ENCODE measurements around the gene VIPR1. TPM values are rescaled to one million over a fixed set of nuclear protein-coding genes. Genes with fewer than 3 reads are reported as not detected.

VIPR1 gene, protein sequence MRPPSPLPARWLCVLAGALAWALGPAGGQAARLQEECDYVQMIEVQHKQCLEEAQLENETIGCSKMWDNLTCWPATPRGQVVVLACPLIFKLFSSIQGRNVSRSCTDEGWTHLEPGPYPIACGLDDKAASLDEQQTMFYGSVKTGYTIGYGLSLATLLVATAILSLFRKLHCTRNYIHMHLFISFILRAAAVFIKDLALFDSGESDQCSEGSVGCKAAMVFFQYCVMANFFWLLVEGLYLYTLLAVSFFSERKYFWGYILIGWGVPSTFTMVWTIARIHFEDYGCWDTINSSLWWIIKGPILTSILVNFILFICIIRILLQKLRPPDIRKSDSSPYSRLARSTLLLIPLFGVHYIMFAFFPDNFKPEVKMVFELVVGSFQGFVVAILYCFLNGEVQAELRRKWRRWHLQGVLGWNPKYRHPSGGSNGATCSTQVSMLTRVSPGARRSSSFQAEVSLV
- total RNA-seq (5.8 and 8.3 TPM in 2 replicates), polyA plus RNA-seq (0.79 and 8.0 TPM in 2 replicates), polyA minus RNA-seq (1.5 and 9.2 TPM in 2 replicates)
- total RNA-seq (2013): 2.1 TPM

DNA sequence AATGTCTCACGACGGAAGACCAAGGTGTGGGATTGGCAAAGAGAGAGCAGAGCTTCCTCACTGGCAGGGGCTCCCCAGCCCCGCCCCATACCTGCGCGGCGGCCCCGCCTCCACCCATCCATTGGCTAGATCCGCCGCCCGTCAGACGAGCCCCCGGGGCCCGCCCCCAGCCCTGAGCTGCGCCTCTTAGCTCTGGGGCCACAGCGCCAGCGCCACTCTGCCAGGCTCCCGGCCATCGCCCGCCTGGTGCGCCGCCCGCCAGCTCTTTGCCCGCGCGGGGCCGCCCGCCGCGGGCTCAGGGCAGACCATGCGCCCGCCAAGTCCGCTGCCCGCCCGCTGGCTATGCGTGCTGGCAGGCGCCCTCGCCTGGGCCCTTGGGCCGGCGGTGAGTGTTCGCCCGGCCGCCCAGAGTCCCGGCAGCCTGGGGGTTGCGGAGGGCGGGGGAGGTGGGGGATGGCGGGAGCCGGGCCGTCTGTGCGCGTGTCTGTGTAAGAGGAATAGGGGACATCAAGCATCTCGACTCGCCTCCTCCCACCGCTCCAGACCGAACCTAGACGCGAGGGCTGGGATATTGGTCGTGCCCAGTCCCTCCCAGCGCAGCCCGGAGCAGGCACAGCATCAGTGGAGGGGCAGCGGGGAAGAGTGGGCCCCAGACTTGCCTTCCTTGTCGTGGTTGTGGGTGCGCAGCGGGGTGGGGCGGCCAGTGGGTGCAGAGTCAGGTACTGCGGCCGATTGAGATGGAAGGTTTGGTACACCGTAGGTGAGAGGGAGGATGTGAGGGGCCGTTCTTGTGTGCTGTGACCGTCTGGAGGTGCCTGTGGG is at the start of gene VIPR1:
Gene VIPR1 (plus strand): TSS at position 215 of the 822 bp plus-strand sequence. CDS start 93 bp downstream, at position 308.
- Mint-ChIP-seq H3K27ac (peak within 1 kb of the TSS; percentile 84), H3K27me3 (peaks cover 32% of the 10 kb centered on the region), H3K4me3 (peak within 1 kb of the TSS; percentile 92), H3K4me1 (peaks cover 25% of the 10 kb centered on the region), H3K9me3 (ENCODE audit: insufficient read depth) (no peaks in the 10 kb centered on the region)
- peak within 1 kb of the TSS; percentile 62 for H3K9ac ChIP-seq (ENCODE audit: low read length)
- peak within 1 kb of the TSS; percentile 92 for H2AFZ ChIP-seq (ENCODE audit: insufficient read depth, low read depth, low read length, poor library complexity, severe bottlenecking)
- ATAC-seq (ENCODE audit: low read depth) (peak; percentile 98), DNase-seq (peak; percentile 92)
- peaks cover 0 to 38% (median 16%) of the 10 kb centered on the region in 4 experiments for H3K27me3 ChIP-seq (replicated peaks in 1 of 4; ENCODE audit: control extremely low read depth in 1 of 4, control insufficient read depth in 3 of 4, insufficient read depth in 4 of 4, low read length in 3 of 4)
- no peaks in the 10 kb centered on the region for H3K9me3 ChIP-seq (ENCODE audit: control extremely low read depth in 1 of 3, control insufficient read depth in 2 of 3, insufficient read depth in 1 of 3, low read length in 2 of 3)
- ChIA-PET CTCF (interaction anchor here (0.8 to 3.5 kb wide), 11 partner anchors 8 to 403 kb away, joined by 3 to 56 read pairs (median 3); partner anchors contain the start of gene SEC22C), POLR2A (interaction anchor here (0.5 to 1.8 kb wide), 4 partner anchors 10 to 1275 kb away, joined by 3 to 8 read pairs (median 4); partner anchors contain the start of gene SEC22C)
- 14% methylated on average over 55 of the region's 69 CpGs for WGBS (ENCODE audit: insufficient coverage)
- intact Hi-C loops (cut with micrococcal nuclease): loop anchor here (1.0 to 5.0 kb wide), 8 partner anchors 12 to 1190 kb away; partner anchors contain the start of genes ABHD5, CCDC13, SEC22C and ULK4
- no peaks in the 10 kb centered on the region for H3K36me3 ChIP-seq (replicated peaks in 1 of 2; ENCODE audit: control extremely low read depth in 1 of 2, control insufficient read depth in 1 of 2, extremely low read depth in 1 of 2, insufficient read depth in 2 of 2, low read length in 1 of 2)
- H3K4me2 ChIP-seq (replicated peaks; ENCODE audit: low read depth, low read length, poor library complexity, severe bottlenecking): peak within 1 kb of the TSS; percentile 83
- no peaks in the 10 kb centered on the region for H4K20me1 ChIP-seq (ENCODE audit: control insufficient read depth, insufficient read depth, low read length, poor library complexity, severe bottlenecking)
- H3K79me2 ChIP-seq (ENCODE audit: control insufficient read depth, insufficient read depth, low read length): no peaks in the 10 kb centered on the region
- H3K4me3 ChIP-seq (ENCODE audit: control extremely low read depth in 1 of 5, extremely low read depth in 1 of 5, insufficient read depth in 1 of 5, low read depth in 2 of 5, low read length in 4 of 5): peak within 1 kb of the TSS; percentile 58 to 82 (median 72)
- no peak within 1 kb of the TSS for H3K27ac ChIP-seq (ENCODE audit: low read length in 2 of 2)
- TF ChIP-seq, protein P1, sequence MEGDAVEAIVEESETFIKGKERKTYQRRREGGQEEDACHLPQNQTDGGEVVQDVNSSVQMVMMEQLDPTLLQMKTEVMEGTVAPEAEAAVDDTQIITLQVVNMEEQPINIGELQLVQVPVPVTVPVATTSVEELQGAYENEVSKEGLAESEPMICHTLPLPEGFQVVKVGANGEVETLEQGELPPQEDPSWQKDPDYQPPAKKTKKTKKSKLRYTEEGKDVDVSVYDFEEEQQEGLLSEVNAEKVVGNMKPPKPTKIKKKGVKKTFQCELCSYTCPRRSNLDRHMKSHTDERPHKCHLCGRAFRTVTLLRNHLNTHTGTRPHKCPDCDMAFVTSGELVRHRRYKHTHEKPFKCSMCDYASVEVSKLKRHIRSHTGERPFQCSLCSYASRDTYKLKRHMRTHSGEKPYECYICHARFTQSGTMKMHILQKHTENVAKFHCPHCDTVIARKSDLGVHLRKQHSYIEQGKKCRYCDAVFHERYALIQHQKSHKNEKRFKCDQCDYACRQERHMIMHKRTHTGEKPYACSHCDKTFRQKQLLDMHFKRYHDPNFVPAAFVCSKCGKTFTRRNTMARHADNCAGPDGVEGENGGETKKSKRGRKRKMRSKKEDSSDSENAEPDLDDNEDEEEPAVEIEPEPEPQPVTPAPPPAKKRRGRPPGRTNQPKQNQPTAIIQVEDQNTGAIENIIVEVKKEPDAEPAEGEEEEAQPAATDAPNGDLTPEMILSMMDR (IDR thresholded peaks at IDR 0.05): no peak
- no peak for TF ChIP-seq EZH2 (IDR thresholded peaks at IDR 0.05; ENCODE audit: borderline replicate concordance, insufficient read depth, low read depth, low read length, poor library complexity, severe bottlenecking)
- H3K4me1 ChIP-seq (ENCODE audit: control insufficient read depth in 2 of 2, insufficient read depth in 2 of 2, low read length in 2 of 2): peaks cover 11 to 21% of the 10 kb centered on the region in 2 donors
